Posterior cingulate gyrus (tissue), 11 donors: ENCODE data around the gene FABP3.
A peak's percentile ranks its signal among the peaks of the same experiment; 100 is the strongest.

Experiments
- DNase-seq, 10 donors: peaks; one replicate each; pipeline versions ENCODE4 v3.0.0 to v3.0.0-alpha.2; 2020 to 2021; ENCODE audit warnings: mixed read lengths in 3 of 10
- intact Hi-C: fragments of 100-400 bp; cut with DNase I; formaldehyde crosslinking; loops from one replicate; pipeline ENCODE4 v1.15.1; 2023

Gene FABP3

DNA sequence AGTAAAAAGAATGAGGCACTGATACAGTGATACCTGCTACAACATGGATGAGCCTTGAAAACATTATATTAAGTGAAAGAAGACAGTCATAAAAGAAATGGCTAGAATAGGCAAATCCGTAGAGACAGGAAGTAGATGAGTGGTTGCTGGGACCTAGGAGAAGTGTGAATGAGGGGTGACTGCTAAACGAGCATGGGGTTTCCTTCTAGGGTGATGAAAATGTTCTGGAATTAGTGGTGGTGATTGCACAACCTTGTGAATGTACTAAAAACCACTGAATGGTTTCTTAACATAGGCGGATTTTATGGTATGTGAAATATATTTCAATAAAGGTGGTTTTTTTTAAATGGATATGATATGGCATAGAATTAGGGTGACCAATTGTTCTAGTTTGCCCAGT is 27.5 kb upstream of the FABP3 start:
- no peak for DNase-seq
- intact Hi-C loops: no loop called here

DNA sequence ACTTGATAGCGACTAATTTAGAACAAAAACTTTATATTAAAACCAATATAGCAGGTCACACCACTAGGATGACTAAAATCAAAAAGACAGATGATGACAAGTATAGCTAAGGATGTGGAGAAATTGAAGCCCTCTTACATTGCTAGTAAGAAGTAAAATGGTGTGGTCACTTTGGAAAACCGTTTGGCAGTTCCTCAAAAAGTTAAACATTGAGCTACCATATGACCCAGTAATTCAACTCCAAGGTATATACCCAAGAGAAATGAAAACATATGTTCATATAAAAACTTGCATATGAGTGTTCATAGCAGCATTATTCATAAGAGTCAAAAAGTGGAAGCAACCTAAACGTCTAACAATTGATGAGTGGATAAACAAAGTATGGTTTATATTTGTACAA is 27.1 kb upstream of the FABP3 start:
- intact Hi-C loops: no loop called here
- no peak for DNase-seq

DNA sequence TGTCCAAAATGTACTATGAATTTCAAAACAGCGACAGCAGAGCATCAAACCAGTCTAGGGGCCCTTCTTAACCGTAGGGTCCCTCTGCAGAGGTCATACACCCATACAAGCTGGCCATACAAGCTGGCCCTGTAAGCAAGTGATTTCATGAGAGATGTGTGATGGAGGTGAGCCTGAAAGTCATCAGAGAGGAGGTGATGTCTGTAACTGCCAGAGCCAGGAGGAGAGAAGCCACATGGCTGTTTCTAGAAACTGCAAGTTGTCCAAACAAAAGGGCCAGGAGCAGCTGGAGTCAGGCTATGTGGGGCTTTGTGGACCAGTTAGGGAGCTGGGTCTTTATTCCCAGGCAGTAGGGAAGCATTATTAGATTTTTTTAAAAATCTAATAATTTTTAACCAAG is 25.4 kb upstream of the FABP3 start:
- intact Hi-C loops: no loop called here
- no peak for DNase-seq

DNA sequence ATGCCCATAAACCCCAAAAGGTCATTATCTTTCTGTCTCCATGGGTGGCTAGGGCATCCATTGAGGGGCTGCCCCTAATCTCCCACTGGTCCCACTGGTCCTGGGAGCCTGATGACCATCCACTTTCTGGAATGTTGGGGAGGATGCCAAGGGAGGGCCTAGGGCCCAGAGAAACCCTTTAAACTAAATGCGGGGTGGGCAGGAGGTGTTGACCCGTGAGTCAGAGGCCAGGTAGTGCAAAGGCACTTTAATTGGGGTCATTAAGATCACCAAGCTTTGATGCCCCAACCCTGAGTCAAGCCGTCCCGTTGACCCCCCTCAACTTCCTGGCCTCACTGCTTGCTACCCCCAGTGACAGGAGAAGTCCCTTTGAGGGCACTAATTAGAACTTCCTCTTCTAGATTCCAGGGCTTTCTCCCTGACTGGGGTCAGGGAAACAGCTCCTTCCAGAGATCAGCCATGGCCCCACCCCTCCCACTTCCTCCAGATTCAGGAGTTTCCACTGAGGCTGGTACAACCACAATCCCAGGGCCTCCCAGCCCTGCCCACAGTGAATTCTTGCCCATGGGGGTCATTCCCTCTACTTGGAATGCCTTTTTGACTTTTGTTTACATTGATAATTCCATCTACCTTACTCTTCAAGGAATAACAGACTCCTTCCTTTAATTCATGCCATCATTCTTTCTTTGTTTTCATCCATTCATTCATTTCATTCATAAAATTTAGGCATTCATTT is 24.7 kb upstream of the FABP3 start:
- no peak for DNase-seq
- intact Hi-C loops: no loop called here

DNA sequence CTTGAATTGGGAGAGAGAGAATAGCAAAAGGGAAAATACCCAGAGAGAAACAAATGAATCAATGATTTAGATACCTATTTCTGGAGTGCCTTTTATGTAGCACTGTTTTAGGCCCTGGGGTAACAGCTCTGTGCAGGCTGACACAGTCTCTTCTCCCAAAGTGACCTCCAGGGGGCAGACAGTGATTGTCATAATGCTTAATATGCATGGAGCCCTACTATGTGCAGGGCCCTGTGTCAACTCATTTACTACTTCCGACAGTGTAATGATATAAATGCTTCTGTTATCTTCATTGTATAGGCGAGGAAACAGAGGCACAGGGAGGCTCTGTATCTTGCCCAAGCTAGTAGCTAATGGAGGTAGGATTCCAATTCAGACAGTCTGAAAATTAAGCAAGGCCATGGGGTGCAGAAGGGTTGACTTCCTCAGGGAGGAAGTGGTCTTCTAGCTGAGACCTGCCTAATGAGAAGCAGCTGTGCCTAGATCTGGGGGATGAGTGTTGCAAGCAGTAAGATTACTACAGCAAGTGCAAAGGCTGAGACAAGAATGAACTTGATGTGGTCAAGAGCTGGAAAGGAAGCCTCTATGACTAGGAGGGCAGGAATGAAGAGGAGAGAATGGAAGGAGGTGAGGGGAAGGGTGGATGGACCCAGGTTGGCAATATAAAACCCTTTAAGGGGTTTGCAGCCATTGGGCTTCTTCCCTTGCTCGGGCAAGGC is 23.9 kb upstream of the FABP3 start:
- intact Hi-C loops: no loop called here

DNA sequence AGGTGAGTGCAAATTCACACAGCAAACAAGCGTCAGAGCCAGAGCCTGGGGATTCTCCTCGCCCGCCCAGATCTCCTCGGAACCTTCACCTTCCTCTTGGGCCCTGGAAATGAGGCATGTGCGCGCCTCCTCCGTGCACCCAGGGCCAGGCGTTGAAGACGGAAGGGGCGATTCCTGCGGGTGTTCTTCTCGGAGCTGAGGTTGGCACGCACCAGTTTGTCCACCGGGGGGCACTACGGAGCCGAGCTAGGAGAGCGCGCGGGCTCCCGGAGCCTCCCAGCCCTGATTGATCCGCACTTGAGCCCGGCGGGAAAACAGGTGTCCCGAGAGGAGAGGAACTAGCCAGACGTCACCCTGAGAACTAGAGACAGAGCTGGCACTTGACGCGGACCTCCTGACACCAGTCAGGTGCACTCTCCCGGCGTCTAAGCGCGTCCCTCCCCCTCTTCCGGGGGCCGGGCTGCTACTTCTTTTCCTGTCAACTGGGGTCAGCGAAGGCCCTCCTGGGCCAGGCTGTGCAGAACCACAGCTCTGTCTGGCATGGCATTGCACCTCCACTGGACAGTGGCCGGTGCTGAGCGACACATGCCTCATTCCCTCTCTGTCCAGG is 21.8 kb upstream of the FABP3 start:
- intact Hi-C loops: loop anchor here (1.0 kb wide), 1 partner anchor 28 kb away; no protein-coding TSS in a partner anchor
- peak; percentile 57 to 97 (median 85) for DNase-seq

More for the DNA sequence above, 23.9 kb upstream of the FABP3 start:
- no peak for DNase-seq

DNA sequence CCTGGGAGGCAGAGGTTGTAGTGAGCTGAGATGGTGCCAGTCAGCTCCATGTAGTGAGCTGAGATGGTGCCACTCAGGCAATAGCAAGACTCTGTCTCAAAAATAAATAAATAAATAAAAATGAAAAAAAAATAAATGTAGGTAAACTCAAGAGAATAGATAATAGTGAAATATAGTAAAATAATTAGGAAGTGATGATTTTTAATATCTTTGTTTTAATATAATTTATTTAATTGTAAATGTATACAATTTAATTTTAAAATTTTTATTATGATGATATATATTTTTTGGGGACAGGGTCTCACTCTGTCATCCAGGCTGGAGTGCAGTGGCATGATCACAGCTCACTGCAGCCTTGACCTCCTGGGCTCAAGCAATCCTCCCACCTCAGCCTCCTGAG is 20.6 kb upstream of the FABP3 start:
- DNase-seq: no peak
- intact Hi-C loops: no loop called here

DNA sequence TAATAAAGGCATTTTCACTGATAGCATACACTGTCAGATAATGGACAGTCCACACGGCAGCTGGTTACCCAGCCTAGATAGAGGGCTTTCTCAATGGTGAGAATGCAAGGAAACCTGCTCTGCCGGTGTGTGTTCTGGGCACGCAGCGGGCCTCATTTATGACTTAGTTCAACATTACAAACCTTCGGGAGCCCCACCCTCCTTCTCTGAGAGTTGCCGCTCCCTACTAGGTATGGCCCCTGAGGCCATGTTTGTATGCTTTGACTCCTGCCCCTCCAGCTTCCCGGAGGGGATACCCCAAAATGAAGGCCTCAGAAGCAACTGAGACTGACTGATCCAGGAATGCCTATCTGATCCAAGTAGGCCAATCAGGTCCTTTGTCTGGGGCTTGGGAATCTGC is 17.2 kb upstream of the FABP3 start:
- DNase-seq: no peak
- intact Hi-C loops: no loop called here

DNA sequence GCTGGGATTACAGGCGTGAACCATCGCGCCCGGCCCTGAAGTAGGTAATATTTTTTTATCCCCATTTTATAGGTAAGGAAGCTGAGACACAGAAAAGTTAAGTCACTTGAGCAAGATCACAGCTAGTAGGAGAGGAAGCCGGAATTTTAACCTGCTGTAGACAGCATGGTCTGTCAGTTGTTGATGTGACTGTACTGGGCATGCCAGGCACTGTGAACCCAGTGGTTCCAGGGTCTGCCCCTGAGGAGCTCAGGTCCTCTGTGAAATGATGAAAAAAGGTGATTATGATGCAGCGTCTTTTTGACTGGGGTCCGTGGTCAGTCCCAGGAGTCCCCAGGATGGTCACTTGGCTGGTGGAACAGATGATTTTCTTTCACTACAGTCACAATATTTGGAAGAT is 16.7 kb upstream of the FABP3 start:
- intact Hi-C loops: loop anchor here (5.0 kb wide), 1 partner anchor 158 kb away; no protein-coding TSS in a partner anchor
- DNase-seq: no peak

DNA sequence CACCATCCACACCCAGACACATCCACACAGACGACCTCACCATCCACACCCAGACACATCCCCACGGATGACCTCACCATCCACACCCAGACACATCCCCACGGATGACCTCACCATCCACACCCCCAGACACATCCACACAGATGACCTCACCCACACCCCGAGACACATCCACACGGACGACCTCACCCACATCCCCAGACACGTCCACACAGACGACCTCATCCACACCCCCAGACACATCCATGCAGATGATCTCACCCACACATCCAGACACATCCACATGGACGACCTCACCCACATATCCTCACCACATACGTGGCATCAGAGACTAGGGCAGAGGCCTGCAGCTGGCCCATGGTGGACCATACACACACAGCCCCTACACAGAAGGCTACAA is 14.7 kb upstream of the FABP3 start:
- DNase-seq: peak in 1 of 10 donors; percentile 22
- intact Hi-C loops: loop anchor here (5.0 kb wide), 1 partner anchor 160 kb away; no protein-coding TSS in a partner anchor

DNA sequence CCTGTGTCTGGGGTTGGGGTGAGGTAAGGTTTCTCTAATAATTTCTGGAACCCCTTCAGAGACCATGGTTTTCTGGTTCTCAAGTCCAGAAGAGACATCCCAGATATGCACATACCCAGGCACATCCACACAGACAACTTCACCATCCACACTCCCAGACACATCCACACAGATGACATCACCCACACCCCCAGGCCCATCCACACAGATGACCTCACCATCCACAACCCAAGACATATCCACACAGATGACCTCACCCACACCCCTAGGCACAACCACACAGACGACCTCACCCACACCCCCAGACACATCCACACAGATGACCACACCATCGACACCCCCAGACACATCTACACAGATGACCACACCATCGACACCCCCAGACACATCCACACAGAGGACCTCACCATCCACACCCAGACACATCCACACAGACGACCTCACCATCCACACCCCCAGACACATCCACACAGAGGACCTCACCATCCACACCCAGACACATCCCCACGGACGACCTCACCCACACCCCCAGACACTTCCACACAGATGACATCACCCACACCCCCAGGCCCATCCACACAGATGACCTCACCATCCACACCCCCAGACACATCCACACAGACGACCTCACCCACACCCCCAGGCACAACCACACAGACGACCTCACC is 13.8 kb upstream of the FABP3 start:
- DNase-seq: peak in 2 of 10 donors; percentile 30 to 34
- intact Hi-C loops: loop anchor here (5.0 kb wide), 1 partner anchor 161 kb away; no protein-coding TSS in a partner anchor

DNA sequence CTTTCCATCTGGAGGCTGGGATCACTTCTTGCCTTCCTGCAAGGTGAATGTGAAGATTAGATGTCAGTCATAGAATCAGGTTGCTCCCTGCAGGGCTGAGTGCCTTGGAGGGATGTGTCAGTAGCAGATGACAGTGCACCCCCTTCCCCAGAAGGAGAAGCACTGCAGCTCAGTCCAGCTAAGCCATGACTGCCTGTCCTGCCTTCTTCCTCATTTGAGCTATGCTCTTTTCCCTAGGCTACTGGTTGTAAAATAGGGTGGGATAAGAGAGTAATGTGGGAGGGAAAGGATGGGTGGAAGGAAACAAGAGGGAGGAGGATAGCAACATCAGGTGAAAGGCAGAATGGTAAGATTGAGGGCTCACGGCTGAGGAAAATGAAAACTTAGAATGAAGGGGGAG is 11.1 kb upstream of the FABP3 start:
- intact Hi-C loops: no loop called here

DNA sequence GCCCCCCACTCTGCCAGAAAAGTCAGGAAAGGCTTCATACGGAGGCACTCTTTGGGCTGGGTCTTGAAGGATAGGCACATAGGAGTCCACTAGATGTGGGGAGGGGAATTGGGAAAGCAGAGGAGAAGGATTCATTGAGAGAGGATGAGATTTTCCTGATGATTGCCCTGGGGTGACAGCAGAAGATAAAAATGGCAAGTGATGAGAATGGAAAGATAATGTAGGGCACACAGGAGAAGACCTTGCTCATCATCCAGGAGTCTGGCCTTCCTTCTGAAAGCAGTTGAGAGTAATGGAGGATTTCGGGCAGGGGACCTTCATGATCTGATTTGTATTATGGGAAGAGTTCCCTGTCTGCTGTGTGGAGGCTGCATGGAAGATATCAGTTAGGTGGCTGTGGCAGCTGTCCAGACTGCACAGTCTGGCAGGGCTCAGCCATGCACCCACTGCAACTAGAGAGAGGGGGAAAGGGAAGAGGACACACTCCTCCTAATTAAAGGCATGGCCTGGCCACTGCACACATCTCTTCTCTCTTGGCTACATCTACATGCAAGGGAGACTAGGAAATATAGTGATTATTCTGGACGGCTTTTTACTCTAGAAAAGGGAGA is 9.6 kb upstream of the FABP3 start:
- intact Hi-C loops: no loop called here
- DNase-seq: peak in 6 of 10 donors; percentile 24 to 87 (median 62)

More for the DNA sequence above, 11.1 kb upstream of the FABP3 start:
- DNase-seq: peak in 2 of 10 donors; percentile 17 to 22

DNA sequence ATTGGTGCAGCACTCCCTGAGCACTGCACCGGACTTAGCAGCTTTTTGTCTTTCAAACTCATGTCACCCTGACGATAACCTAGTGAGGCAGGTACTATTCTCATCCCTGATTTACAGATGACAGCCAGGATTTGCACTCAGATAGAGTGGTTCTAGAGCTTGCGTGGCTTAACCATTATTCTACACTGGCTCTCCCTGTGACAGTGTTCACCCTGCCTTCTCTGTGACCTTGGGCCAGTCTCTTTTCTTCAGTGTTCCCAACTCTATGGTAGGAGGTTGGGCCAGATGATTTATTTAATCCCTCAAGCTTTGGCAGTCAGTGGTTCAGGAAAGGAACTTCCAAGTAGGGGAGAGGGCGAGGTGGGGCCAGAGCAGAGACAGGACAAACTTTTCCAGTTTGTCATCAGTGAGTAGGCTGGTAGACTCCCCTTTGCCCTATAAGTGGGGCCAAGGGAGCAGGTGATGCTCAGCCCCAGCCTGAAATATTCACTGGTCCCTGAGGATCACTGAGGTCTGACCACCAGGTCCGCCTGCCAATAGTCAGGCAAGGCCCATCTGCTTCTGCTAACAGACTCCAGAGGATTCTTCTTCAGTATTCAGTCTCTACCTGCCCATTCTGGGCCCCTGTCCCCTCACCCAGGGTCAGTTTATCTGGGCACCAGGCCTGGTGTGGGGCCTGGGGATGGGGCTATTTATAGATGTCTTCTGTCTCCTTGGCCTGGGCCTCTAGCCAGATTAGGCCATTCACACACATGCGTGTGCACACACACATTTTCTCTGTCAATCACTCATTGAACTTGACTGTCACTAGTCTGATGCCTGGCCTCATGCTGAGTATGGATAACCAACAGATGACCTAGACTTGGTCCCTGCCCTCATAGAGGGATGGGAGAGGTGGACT is 8.8 kb upstream of the FABP3 start:
- intact Hi-C loops: no loop called here
- DNase-seq: peak in 1 of 10 donors; percentile 55

DNA sequence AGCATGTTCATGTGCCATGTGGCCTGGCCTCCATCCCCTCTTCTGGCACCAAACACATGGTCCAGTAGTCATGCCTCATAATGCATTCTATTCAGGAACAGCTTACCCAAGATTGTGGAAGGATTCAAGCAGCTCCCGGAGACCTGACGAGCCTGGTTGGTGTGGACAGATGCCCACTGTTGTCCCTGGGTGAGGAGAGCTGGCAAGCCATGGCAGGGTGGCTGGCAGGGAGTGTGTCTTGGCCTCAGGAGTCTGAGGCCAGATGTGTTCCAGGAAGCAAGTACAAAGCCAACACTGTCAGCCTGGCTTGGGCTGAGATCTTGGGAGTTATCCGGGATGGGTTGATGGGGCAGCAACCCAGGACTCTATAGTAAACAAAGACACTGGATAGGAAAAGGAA is 7.3 kb upstream of the FABP3 start:
- DNase-seq: peak in 4 of 10 donors; percentile 26 to 89 (median 38)
- intact Hi-C loops: no loop called here

DNA sequence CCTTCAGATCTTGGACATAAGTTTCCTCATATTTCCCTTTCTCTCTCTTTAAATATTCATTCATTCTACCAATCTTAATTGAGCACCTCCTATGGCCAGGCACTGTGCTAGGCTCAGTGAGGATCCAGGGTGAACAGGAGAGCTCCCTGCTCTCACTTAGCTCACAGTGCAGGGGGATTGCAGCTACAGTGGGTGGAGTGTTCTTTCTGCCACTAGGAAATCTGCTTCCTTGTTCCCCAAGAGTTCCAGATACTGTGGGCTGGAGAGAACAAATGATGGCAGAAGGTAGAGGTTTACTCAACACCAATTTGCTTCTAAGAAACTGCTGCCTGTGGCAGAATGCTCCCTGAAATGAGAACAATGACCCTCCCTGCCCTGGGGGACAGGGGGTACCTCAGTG is 5.1 kb upstream of the FABP3 start:
- intact Hi-C loops: no loop called here

DNA sequence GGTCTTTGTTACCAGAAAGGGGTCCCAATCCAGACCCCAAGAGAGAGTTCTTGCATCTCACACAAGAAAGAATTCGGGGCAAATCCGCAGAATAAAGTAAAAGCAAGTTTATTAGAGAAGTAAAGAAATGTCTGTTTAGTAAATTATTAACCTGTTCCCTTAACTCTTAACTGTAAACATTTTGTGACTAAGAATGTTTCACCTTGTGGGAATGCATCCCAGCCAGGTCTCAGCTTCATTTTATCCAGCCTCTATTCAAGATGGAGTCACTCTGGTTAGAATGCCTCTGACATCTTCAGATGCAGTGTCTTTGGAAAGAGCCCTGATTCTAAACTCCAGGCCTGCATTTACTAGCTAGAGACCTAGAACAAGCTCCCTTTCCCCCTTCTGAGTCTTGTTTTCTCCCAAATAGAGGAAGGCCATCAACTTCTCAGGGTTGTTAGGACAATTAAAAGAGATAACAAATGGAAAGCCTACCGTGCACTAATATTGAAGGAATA is 4.5 kb upstream of the FABP3 start:
- DNase-seq: no peak
- intact Hi-C loops: no loop called here

More for the DNA sequence above, 5.1 kb upstream of the FABP3 start:
- DNase-seq: peak in 1 of 10 donors; percentile 49

DNA sequence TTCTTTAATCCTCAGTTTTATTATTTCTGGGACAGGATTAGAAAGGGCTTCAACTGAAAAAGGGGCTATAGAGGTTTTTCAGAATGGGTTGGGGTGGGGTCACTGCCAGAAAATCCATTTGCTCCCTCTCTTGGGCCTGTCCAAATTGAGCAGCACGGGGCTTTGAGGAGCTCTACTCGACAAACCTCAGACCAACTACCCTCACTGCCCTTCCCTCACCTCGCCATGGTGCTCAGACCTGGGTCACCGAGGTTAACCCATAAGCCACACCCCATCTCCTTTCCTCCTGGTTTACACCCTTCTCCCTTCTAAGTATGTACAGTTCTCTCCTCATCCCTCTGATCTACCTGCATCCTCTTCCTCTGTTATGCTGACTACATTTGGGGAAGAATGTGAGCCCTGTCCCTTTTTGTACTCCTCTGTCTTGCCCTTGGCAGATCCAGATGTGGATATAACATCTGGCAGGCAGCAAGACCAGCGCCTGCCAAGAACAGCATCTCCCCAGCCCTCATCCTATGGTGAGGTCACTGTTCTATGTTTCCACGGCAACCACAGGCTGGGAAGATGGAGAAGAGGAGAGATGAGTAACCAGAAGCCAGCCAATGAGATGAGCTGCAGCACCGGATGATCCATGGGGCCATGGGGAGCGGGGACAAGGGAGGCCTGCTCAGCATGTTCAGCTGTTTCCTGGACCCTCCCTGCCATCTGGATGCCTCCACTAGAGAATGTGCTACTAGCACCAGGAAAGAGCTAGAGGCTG is 3.7 kb upstream of the FABP3 start:
- peak; percentile 79 to 99 (median 90) for DNase-seq
- intact Hi-C loops: no loop called here
